Parathyroid adenoma (tissue), 2 donors: Measurements from ENCODE around the gene MELK.

Experiments
- H2AFZ ChIP-seq: fragments of 300-600 bp; sonication (generic); one replicate; pipeline ENCODE4 v1.7.0; 2017; ENCODE audit warnings: antibody characterized with exemption, mild to moderate bottlenecking
- H3K27ac ChIP-seq: fragments of 300-600 bp; sonication (generic); one replicate; pipeline ENCODE4 v1.7.0; 2017
- H3K27me3 ChIP-seq: fragments of 300-600 bp; sonication (generic); one replicate; pipeline ENCODE4 v1.7.0; 2017; ENCODE audit warnings: low read length; ENCODE audit not compliant: control insufficient read depth, insufficient read depth
- H3K36me3 ChIP-seq: fragments of 300-600 bp; sonication (generic); one replicate; pipeline ENCODE4 v1.7.0; 2017; ENCODE audit warnings: low read length; ENCODE audit not compliant: control insufficient read depth, insufficient read depth
- H3K4me1 ChIP-seq: fragments of 300-600 bp; sonication (generic); one replicate; pipeline ENCODE4 v1.7.0; 2017; ENCODE audit warnings: control low read depth
- H3K4me2 ChIP-seq: fragments of 300-600 bp; sonication (generic); one replicate; pipeline ENCODE4 v1.7.0; 2017; ENCODE audit warnings: low read length
- H3K4me3 ChIP-seq: fragments of 300-600 bp; sonication (generic); one replicate; pipeline ENCODE4 v1.7.0; 2017; ENCODE audit warnings: low read depth, low read length
- H3K79me2 ChIP-seq: fragments of 300-600 bp; sonication (generic); one replicate; pipeline ENCODE4 v1.7.0; 2017; ENCODE audit warnings: control low read depth
- H3K9ac ChIP-seq: fragments of 300-600 bp; sonication (generic); one replicate; pipeline ENCODE4 v1.7.0; 2017; ENCODE audit warnings: mild to moderate bottlenecking
- H3K9me3 ChIP-seq: fragments of 300-600 bp; sonication (generic); one replicate; pipeline ENCODE4 v1.7.0; 2017; ENCODE audit warnings: low read length; ENCODE audit not compliant: control insufficient read depth
- TF ChIP-seq, protein P1 (sequence below): fragments of 300-600 bp; sonication (generic); IDR thresholded peaks from one replicate; pipeline ENCODE4 v1.7.0; 2017; ENCODE audit warnings: antibody characterized with exemption, mild to moderate bottlenecking
- donor health status: primary hyperparathyroidism.

The MELK gene

DNA sequence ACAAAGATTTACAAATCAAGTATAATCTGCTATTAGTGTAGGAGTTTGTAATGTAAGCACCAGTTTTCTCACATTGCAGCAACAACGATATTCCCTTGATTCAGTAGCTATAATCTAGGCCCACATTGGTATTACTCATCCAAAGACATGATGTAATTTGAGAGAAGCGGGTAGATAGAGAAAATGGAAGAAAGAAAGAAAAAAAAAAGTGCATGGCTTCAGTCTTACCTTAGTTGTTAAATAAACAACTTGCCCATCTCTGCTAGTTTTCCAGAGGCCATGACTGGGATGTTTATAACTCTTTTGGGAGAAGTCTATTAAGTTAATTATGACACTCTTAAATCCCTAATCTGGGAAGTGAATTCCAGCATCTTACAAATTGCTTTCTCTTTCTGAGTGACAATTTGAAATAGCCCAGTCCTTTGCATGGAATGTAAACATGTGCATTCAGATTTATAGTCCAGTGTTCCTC lies 2.8 kb downstream of the MELK start:
- no peak overlapping the region for H3K9ac ChIP-seq
- no peak overlapping the region for H3K4me3 ChIP-seq
- no peak overlapping the region for H3K27ac ChIP-seq
- H3K4me2 ChIP-seq, result no peak overlapping the region
- H3K36me3 ChIP-seq, result no peaks in the 10 kb centered on the region
- TF ChIP-seq, protein P1, sequence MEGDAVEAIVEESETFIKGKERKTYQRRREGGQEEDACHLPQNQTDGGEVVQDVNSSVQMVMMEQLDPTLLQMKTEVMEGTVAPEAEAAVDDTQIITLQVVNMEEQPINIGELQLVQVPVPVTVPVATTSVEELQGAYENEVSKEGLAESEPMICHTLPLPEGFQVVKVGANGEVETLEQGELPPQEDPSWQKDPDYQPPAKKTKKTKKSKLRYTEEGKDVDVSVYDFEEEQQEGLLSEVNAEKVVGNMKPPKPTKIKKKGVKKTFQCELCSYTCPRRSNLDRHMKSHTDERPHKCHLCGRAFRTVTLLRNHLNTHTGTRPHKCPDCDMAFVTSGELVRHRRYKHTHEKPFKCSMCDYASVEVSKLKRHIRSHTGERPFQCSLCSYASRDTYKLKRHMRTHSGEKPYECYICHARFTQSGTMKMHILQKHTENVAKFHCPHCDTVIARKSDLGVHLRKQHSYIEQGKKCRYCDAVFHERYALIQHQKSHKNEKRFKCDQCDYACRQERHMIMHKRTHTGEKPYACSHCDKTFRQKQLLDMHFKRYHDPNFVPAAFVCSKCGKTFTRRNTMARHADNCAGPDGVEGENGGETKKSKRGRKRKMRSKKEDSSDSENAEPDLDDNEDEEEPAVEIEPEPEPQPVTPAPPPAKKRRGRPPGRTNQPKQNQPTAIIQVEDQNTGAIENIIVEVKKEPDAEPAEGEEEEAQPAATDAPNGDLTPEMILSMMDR, result no peak
- H3K27me3 ChIP-seq, result no peaks in the 10 kb centered on the region
- no peaks in the 10 kb centered on the region for H3K4me1 ChIP-seq
- H3K79me2 ChIP-seq, result no peaks in the 10 kb centered on the region
- H3K9me3 ChIP-seq, result no peaks in the 10 kb centered on the region
- H2AFZ ChIP-seq, result no peak overlapping the region

DNA sequence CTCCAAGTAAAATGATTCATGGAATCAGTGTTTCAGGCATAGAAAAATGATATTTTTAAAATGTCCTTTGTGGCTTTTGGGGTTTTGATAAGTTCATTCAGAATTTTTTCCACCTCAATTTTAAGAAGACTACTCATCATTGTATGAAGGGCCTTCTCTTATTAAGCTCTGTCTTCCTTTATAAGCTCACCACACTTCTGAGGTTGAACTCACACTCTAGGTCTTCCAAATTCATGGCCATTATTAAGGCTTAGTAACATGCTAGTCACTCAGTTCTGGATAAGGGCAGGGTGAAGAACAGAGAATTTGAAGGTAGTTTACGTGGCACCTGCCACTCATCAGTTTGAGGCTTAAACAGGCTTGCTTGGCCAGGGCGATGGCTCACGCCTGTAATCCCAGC lies 4.2 kb downstream of the MELK start:
- no peak overlapping the region for H3K27ac ChIP-seq
- no peaks in the 10 kb centered on the region for H3K9me3 ChIP-seq
- no peaks in the 10 kb centered on the region for H3K27me3 ChIP-seq
- H3K36me3 ChIP-seq, result no peaks in the 10 kb centered on the region
- no peaks in the 10 kb centered on the region for H3K4me1 ChIP-seq
- H2AFZ ChIP-seq, result no peak overlapping the region
- H3K4me3 ChIP-seq, result no peak overlapping the region
- no peak overlapping the region for H3K9ac ChIP-seq
- TF ChIP-seq, protein P1, result no peak
- H3K4me2 ChIP-seq, result no peak overlapping the region
- H3K79me2 ChIP-seq, result no peaks in the 10 kb centered on the region

DNA sequence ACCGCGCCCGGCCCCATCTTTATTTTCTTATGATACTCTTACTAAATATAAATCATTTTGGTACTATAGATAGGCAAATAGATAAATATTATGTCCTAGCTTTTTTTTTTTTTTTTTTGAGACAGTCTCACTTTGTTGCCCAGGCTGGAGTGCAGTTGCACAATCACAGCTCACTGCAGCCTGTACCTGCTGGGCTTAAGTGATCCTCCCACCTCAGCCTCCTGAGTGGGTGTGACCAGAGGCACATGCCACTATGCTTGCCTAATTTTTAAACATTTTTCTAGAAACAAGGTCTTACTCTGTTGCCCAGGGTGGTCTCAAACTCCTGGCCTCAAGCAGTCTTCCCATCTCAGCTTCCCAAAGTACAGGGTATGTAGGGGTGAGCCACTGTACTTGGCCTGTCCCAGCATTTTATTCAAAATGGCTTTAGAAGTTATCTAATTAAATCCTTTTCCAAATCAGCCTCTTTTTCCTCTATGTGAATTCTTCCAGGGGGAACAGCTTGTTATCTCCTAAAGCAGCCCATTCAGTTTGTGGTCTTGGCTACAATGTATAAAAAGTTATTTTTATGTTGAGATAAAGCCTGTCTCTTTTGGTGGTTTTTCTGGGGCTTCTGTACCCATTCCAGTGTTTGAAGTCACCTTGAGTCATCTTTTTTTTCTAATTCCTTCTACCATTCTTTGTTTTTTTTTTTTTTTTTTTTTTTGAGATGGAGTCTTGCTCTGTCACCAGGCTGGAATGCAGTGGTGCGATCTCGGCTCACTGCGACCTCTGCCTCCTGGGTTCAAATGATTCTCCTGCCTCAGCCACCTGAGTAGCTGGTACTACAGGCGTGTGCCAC lies 12.1 kb downstream of the MELK start:
- no peak overlapping the region for H3K4me2 ChIP-seq
- H3K9ac ChIP-seq, result no peak overlapping the region
- no peaks in the 10 kb centered on the region for H3K36me3 ChIP-seq
- no peaks in the 10 kb centered on the region for H3K9me3 ChIP-seq
- no peaks in the 10 kb centered on the region for H3K79me2 ChIP-seq
- H3K4me1 ChIP-seq, result no peaks in the 10 kb centered on the region
- no peak overlapping the region for H3K27ac ChIP-seq
- H2AFZ ChIP-seq, result no peak overlapping the region
- H3K4me3 ChIP-seq, result no peak overlapping the region
- no peaks in the 10 kb centered on the region for H3K27me3 ChIP-seq
- TF ChIP-seq, protein P1, result no peak

DNA sequence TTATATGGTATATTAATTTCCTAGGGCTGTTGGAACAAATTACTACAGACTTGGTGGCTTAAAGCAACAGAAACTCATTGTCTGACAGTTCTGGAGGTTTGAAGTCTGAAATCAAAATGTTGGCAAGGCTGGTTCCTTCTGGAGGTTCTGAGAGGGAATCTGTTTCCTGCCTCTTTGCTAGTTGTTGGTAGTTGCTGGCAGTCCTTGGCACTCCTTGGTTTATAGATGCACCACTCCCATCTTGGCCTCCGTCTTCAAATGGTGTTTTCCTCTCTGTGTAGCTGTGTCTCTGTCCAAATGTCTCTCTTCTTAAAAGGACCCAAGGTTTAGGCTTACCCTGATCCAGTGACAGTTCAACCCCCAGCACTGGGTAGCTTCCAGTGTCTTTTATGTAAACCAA lies 17.5 kb downstream of the MELK start:
- TF ChIP-seq, protein P1, result no peak
- Histone ChIP-seq H3K9me3 (no peaks in the 10 kb centered on the region), H3K9ac (no peak overlapping the region), H3K4me1 (no peaks in the 10 kb centered on the region), H3K79me2 (no peaks in the 10 kb centered on the region), H3K27me3 (no peaks in the 10 kb centered on the region), H3K4me2 (no peak overlapping the region), H2AFZ (no peak overlapping the region), H3K4me3 (no peak overlapping the region), H3K27ac (no peak overlapping the region), H3K36me3 (no peaks in the 10 kb centered on the region)
